ENCODE results near the gene TINAG.

The TINAG gene

DNA sequence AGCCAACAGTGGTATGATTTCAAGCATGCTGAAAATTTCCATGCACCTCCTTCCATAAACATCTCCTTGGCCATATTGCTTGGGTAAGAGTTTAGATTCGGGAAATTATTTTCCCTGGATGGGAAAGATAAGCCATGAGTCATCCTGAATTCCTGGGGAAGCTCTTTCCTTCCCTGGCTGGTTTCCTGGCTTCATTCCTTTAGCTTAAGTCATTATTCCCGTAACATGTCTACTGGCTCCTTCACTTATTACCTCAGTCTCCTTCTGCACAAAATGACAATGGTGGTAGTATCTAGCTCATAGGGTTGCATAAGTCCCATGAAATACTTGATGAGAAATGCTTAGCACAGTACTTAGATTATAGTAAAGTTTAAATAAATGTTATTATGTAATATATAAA is 27.6 kb downstream of the TINAG start:
- DNase-seq (ENCODE audit: low read depth), result peak; percentile 97
- H3K4me3 ChIP-seq (ENCODE audit: low read length), result no peak overlapping the region
- TF ChIP-seq CTCF (conservative IDR thresholded peaks at IDR 0.05; ENCODE audit: low read length), result no peak

- no peak for TF ChIP-seq CTCF (conservative IDR thresholded peaks at IDR 0.05; ENCODE audit: low read length)
- no peak overlapping the region for H3K4me3 ChIP-seq (ENCODE audit: low read length)
- no peak for DNase-seq (ENCODE audit: low read depth)
Observed at GRCh38 chr6:54353975-54354374, 45.7 kb downstream of the TINAG start.

- DNase-seq (ENCODE audit: low read depth), result no peak
- H3K4me3 ChIP-seq (ENCODE audit: low read length), result no peak overlapping the region
- no peak for TF ChIP-seq CTCF (conservative IDR thresholded peaks at IDR 0.05; ENCODE audit: low read length)
Observed at GRCh38 chr6:54354608-54355007, 46.4 kb downstream of the TINAG start.

DNA sequence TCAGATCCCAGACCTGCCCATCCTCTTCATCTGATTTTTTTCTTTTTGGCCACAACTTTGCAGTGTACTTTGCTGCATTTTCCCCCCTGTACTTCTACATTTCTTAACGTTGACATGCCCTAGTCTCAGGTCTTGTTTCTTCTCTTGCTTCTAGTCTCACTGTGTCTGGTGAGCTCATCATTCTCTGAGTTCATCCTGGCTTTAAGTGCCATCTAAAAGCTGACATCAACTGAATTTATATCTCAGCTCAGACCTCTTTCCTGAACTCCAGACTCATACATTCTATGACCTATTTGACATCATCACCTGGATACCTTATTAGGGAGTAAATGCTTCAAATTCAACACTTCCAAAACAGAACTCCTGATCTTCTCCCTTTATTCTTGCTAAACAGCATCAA is 48.9 kb downstream of the TINAG start:
- DNase-seq (ENCODE audit: low read depth), result no peak
- TF ChIP-seq CTCF (conservative IDR thresholded peaks at IDR 0.05; ENCODE audit: low read length), result no peak
- no peak overlapping the region for H3K4me3 ChIP-seq (ENCODE audit: low read length)

DNA sequence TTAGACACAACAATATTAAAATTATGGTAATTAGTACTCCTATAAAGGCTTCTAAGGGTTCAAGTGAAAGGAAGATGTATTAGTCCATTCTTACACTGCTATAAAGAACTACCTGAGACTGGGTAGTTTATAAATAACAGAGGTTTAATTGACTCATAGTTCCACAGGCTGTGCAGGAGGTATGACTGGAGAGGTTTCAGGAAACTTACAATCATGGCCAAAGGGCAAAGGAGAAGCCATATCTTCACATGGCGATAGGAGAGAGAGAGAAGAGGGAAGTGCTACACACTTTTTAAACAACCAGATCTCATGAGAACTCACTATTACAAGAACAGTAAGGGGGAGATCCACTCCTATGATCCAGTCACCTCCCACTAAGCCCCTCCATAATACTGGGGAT is 52.9 kb downstream of the TINAG start:
- DNase-seq (ENCODE audit: low read depth), result no peak
- H3K4me3 ChIP-seq (ENCODE audit: low read length), result no peak overlapping the region
- no peak for TF ChIP-seq CTCF (conservative IDR thresholded peaks at IDR 0.05; ENCODE audit: low read length)

GRCh38 chr6:54361734-54362133 is 53.5 kb downstream of the TINAG start:
- H3K4me3 ChIP-seq (ENCODE audit: low read length), result no peak overlapping the region
- no peak for TF ChIP-seq CTCF (conservative IDR thresholded peaks at IDR 0.05; ENCODE audit: low read length)
- no peak for DNase-seq (ENCODE audit: low read depth)

DNA sequence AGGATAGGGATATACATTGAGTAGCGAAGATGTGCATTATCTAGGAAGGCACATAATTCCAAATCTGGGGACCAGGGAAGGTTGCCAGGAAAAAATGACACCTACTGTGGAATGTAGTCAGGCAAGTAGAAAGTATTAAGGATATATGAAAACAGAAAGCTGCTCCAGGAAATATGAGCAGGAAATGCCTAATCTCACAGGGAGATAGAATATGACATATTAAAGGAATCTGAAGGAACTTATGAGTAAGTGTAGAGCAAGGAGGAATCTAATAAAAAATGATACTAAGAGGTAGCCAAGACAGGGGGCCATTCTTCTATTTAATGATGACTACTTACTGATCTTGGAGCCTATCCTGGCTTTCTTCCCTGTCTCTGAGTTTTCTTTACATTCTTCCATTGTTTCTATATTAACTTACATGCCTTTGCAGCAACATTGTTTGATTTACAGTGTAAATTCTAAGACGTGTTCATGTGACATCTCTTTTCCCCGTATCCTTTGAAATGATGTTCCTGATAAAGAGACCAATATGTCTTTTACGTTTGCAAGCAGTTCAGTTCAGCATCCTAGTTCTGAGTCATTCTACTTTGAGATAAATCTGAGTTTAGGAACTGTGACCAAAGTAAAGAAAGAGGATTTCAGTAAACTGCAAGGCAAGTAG is 58.6 kb downstream of the TINAG start:
- DNase-seq (ENCODE audit: low read depth), result no peak
- TF ChIP-seq CTCF (conservative IDR thresholded peaks at IDR 0.05; ENCODE audit: low read length), result no peak

More for the DNA sequence above, 58.6 kb downstream of the TINAG start:
- no peak overlapping the region for H3K4me3 ChIP-seq (ENCODE audit: low read length)

Data from AG10803 (cell line).